A673 (cell line): ENCODE results near the gene HNRNPUL2.
"Not testable (repeated sequence)": the region's sequence is repeated elsewhere in the genome, so short reads cannot be mapped to it uniquely, and the experiment has no call there.

ENCODE experiments used
- EZH2 ChIP-seq: fragments of 200-600 bp; sonication (generic); IDR thresholded peaks from 2 replicates; pipeline ENCODE4 v1.6.1; 2017; ENCODE audit warnings: borderline replicate concordance, low read depth, mild to moderate bottlenecking, mixed read lengths, antibody characterized with exemption, low read length; ENCODE audit not compliant: poor library complexity, severe bottlenecking
- TF ChIP-seq, protein P1 (sequence below): fragments of 300-800, 200-600 bp; sonication (generic); conservative IDR thresholded peaks from 2 replicates; pipeline ENCODE4 v1.5.1; 2017; ENCODE audit warnings: low read depth, mild to moderate bottlenecking, antibody characterized with exemption, low read length, moderate library complexity, mixed read lengths

DNA sequence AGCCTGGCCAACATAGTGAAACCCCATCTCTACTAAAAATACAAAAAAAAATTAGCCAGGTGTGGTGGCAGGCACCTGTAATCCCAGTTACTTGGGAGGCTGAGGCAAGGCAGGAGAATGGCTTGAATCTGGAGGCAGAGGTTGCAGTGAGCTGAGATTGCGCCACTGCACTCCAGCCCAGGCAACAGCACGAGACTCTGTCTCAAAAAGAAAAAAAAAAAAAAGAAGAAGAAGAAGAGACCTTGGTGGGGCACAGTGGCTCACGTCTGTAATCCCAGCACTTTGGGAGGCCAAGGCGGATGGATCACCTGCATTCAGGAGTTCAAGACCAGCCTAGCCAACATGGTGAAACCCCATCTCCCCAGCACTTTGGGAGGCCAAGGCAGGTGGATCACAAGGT is 23.3 kb downstream of the HNRNPUL2 start:
- TF ChIP-seq, protein P1, sequence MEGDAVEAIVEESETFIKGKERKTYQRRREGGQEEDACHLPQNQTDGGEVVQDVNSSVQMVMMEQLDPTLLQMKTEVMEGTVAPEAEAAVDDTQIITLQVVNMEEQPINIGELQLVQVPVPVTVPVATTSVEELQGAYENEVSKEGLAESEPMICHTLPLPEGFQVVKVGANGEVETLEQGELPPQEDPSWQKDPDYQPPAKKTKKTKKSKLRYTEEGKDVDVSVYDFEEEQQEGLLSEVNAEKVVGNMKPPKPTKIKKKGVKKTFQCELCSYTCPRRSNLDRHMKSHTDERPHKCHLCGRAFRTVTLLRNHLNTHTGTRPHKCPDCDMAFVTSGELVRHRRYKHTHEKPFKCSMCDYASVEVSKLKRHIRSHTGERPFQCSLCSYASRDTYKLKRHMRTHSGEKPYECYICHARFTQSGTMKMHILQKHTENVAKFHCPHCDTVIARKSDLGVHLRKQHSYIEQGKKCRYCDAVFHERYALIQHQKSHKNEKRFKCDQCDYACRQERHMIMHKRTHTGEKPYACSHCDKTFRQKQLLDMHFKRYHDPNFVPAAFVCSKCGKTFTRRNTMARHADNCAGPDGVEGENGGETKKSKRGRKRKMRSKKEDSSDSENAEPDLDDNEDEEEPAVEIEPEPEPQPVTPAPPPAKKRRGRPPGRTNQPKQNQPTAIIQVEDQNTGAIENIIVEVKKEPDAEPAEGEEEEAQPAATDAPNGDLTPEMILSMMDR: not testable (repeated sequence)
- not testable (repeated sequence) for TF ChIP-seq EZH2
